ENCODE measurements around the gene FAM76A.

GRCh38 chr1:27811741-27812500, 86.2 kb downstream of the FAM76A start:
- TF ChIP-seq, protein P1, sequence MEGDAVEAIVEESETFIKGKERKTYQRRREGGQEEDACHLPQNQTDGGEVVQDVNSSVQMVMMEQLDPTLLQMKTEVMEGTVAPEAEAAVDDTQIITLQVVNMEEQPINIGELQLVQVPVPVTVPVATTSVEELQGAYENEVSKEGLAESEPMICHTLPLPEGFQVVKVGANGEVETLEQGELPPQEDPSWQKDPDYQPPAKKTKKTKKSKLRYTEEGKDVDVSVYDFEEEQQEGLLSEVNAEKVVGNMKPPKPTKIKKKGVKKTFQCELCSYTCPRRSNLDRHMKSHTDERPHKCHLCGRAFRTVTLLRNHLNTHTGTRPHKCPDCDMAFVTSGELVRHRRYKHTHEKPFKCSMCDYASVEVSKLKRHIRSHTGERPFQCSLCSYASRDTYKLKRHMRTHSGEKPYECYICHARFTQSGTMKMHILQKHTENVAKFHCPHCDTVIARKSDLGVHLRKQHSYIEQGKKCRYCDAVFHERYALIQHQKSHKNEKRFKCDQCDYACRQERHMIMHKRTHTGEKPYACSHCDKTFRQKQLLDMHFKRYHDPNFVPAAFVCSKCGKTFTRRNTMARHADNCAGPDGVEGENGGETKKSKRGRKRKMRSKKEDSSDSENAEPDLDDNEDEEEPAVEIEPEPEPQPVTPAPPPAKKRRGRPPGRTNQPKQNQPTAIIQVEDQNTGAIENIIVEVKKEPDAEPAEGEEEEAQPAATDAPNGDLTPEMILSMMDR (conservative IDR thresholded peaks at IDR 0.05 in 1 of 2, IDR thresholded peaks at IDR 0.05 in 1 of 2; ENCODE audit: low read depth in 1 of 2, low read length in 2 of 2) = no peak
- no peak for TF ChIP-seq EZH2 (IDR thresholded peaks at IDR 0.05; ENCODE audit: low read length, missing control alignments)
